ENCODE data around the gene ABCD3.

Gene ABCD3

DNA sequence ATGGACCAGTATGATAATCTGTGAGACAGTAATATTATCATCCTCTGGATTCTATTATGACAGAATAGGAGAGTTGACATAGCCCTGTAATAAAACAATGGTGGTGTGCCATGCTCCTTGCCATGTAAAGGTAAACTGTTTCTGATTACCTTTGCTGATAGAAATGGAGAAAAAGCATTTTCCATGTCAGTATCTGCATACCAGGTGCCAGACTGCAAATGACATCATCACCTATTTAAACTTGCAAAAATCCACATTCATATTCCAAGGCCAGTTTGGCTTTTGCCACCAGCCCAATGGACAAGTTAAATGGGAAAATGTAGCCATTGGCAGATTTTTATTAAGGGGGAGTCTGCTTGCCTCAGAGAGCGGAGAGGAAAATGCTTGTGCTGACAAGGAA lies 23.9 kb upstream of the ABCD3 start:
- TF ChIP-seq, protein P1, sequence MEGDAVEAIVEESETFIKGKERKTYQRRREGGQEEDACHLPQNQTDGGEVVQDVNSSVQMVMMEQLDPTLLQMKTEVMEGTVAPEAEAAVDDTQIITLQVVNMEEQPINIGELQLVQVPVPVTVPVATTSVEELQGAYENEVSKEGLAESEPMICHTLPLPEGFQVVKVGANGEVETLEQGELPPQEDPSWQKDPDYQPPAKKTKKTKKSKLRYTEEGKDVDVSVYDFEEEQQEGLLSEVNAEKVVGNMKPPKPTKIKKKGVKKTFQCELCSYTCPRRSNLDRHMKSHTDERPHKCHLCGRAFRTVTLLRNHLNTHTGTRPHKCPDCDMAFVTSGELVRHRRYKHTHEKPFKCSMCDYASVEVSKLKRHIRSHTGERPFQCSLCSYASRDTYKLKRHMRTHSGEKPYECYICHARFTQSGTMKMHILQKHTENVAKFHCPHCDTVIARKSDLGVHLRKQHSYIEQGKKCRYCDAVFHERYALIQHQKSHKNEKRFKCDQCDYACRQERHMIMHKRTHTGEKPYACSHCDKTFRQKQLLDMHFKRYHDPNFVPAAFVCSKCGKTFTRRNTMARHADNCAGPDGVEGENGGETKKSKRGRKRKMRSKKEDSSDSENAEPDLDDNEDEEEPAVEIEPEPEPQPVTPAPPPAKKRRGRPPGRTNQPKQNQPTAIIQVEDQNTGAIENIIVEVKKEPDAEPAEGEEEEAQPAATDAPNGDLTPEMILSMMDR (IDR thresholded peaks at IDR 0.05) = no peak

DNA sequence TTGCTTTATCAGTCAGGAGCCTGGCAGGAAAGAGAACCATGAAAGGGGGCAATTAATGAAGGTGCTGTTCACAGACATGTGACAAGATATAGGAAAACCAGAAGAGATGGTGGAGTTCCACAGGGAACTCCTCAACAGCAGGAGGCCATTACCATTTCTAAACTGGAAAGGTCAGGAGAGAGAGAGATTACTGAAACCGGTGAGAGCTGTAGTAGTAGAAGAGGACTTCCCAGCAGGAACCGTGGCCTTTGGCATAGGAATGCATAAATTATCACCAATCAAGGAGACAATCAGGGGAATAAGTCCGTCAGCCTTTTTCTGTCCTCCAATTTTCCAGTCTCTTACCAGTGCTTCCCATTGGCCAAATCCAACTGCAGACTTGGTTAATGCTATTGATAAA lies 23.0 kb upstream of the ABCD3 start:
- TF ChIP-seq, protein P1 (IDR thresholded peaks at IDR 0.05) = no peak

DNA sequence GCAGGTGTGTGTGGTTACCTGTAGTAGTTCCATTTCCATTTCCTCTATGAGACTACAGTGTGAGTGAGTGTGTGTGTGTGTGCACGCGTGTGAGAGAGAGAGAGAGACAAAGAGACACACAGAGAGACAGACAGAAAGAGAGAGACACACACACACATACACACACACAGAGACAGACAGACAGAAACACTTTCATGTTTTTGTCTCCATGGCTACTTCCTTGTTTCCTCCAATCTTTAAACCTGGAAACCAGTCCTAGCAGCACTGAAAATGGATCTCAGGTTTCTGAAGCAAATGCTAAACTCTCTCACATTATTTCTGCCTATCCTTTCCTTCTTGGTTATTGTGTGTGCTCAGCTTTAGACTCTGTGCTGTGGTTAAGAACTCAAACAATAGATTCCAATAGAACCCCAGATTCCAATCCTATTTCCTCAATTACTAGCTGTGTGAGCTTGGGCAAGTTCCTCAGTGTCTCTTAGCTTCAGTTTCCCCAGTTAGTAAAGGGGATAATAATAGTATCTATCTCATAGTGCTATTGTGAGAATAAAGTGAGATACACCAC lies 22.4 kb upstream of the ABCD3 start:
- TF ChIP-seq, protein P1 (IDR thresholded peaks at IDR 0.05) = no peak

DNA sequence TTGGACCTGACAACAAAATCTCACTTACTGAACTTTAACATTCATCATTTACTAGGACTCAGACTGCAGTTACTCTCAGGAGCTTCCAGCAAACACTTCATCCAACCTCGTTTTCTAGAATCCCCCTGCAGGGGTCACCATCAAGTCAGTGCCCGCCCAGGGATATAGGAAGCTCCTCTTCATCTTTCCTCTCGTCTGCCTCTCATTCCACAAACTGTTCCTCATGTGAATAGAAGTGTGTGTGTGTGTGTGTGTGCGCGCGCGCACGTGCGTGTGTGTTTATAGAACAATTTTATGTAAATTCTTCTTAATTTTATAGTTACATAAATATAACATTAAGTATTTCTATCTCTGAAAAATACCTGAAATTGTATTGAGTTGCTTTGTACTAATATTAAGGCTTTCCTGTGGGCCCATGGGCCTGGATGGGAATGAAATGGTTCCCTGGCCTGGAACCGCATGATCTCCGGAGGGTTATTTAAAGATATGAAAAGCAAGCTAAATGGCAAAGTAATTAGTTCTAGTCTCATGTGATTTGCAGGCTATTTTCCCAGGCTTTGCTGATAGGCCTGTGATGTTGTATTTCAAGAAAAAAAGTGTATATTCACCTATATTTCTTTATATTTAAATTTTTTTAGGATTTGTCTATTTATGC lies 21.7 kb upstream of the ABCD3 start:
- TF ChIP-seq, protein P1 (IDR thresholded peaks at IDR 0.05) = no peak

DNA sequence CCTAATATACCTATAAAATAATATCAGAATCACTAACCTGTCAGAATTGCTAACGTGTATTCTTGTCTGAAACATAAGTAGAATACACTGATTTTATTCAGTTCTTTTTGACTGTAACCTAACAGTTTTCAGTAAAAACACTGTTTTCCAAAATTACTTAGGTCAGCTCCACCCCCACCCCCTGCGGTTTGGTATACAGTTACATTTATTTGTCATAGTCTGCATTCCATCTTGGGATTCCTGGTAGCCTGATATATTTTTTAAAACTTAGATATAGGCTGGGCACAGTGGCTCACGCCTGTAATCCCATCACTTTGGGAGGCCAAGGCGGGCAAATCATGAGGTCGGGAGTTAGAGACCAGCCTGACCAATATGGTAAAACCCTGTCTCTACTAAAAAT lies 19.8 kb upstream of the ABCD3 start:
- TF ChIP-seq, protein P1 (IDR thresholded peaks at IDR 0.05) = no peak

DNA sequence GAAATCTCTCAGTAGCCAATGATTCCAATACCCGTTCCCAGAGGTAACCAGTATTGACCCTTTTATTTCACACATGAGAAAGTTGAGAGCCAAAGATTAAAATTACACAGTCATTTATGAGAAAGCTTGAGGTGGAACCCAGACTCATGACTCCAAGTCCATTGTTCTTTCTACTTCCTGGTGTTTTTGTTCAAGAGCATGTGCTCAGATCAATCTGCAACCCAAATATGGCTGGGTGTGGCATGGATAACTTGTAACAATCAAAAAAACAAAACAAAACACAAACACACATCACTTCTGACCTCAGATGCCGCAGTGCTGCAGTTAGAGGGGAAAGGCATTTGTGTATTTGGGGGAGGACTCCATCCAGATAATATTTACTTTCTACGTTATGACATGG lies 18.7 kb upstream of the ABCD3 start:
- TF ChIP-seq, protein P1 (IDR thresholded peaks at IDR 0.05) = no peak

DNA sequence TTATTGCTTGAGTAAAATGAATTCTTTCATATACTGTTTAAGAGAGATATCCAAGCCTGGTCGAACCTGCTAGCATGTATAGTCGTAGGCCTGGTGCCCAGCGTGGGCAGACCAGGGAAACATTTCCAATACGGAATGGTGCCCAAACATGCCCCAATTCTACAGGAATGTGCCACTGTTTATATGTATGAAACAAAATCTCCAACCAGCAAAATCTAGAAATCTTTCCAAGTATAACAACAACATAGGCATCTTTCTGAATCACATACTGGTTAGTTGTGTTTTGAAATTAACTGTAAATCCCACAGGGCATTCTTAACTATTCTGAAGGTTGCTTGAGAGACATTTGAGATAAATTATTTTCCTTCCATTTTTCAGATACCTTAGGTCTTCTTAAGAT lies 17.0 kb upstream of the ABCD3 start:
- TF ChIP-seq, protein P1 (IDR thresholded peaks at IDR 0.05) = no peak

DNA sequence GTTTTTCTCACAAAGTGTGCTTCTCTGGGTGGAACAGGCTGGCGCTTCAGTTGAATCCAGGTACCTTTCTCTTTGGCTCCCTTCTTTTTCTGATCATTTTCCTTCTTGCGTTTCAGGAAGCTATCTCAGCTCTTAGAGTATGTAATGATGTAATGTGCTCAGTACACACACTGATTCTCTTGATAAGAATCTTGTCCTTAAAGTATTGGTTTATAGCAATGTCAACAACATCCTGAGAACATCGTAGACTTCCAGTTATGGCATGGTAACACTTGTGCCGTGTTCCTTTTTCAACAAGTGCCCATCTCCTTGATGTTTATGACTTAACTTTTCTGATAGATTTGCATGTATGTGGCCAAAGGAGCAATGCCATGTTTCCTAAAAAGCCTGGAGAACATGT lies 11.7 kb upstream of the ABCD3 start:
- TF ChIP-seq, protein P1 (IDR thresholded peaks at IDR 0.05) = no peak

All from LNCAP (cell line).